Hematopoietic multipotent progenitor cell treated with erythropoietin and hydrocortisone succinate and interleukin-3 and kit ligand, for 6 days (in vitro differentiated cells): ENCODE results near the gene B3GNT9.
"Not testable (repeated sequence)": the region's sequence is repeated elsewhere in the genome, so short reads cannot be mapped to it uniquely, and the experiment has no call there.

Source experiments
- DNase-seq: peaks from one replicate; pipeline ENCODE4 v3.0.0-alpha.2; 2015

The B3GNT9 gene

GRCh38 chr16:67149276-67150046, 1.3 kb downstream of the B3GNT9 start:
- no peak for DNase-seq

- DNase-seq = no peak
These were observed 2.0 kb downstream of the B3GNT9 start for GRCh38 chr16:67148656-67149275.

- DNase-seq = no peak
These were observed 2.6 kb downstream of the B3GNT9 start for GRCh38 chr16:67148221-67148620.

- DNase-seq = no peak
These were observed 3.2 kb downstream of the B3GNT9 start for GRCh38 chr16:67147437-67148140.

GRCh38 chr16:67146523-67147357, 4.1 kb downstream of the B3GNT9 start:
- no peak for DNase-seq

GRCh38 chr16:67145746-67146145, 5.1 kb downstream of the B3GNT9 start:
- no peak for DNase-seq

GRCh38 chr16:67144943-67145342, 5.9 kb downstream of the B3GNT9 start:
- no peak for DNase-seq

- DNase-seq = no peak
These were observed 8.5 kb downstream of the B3GNT9 start for GRCh38 chr16:67142342-67142741.

GRCh38 chr16:67141391-67141790, 9.4 kb downstream of the B3GNT9 start:
- no peak for DNase-seq

- no peak for DNase-seq
These were observed 13.2 kb downstream of the B3GNT9 start for GRCh38 chr16:67137605-67138004.

GRCh38 chr16:67129422-67129821, 21.4 kb downstream of the B3GNT9 start:
- DNase-seq = no peak

- DNase-seq = no peak
These were observed 21.9 kb downstream of the B3GNT9 start for GRCh38 chr16:67128887-67129286.

- DNase-seq = no peak
These were observed 22.4 kb downstream of the B3GNT9 start for GRCh38 chr16:67128417-67128816.

- DNase-seq = not testable (repeated sequence)
These were observed 28.0 kb downstream of the B3GNT9 start for GRCh38 chr16:67122799-67123198.

GRCh38 chr16:67120025-67120424, 30.8 kb downstream of the B3GNT9 start:
- no peak for DNase-seq

- DNase-seq = no peak
These were observed 33.1 kb downstream of the B3GNT9 start for GRCh38 chr16:67117716-67118115.

GRCh38 chr16:67116388-67117311, 34.1 kb downstream of the B3GNT9 start:
- no peak for DNase-seq

GRCh38 chr16:67115639-67116038, 35.2 kb downstream of the B3GNT9 start:
- DNase-seq = no peak

- DNase-seq = no peak
These were observed 36.0 kb downstream of the B3GNT9 start for GRCh38 chr16:67114793-67115192.

- no peak for DNase-seq
These were observed 38.0 kb downstream of the B3GNT9 start for GRCh38 chr16:67112591-67113399.

- DNase-seq = no peak
These were observed 38.8 kb downstream of the B3GNT9 start for GRCh38 chr16:67111951-67112444.
